Right lobe of liver (tissue), 6 donors: ENCODE results near the gene AP1B1. TPM values are rescaled to one million over a fixed set of nuclear protein-coding genes. Genes with fewer than 3 reads are reported as not detected.

Source experiments
- ATAC-seq, 4 donors: fragments of 200-7000 bp; cut with Tn5 transposase; one replicate each; pipeline ENCODE4 v1.9.1; 2020; ENCODE audit warnings: mild to moderate bottlenecking in 4 of 4, moderate library complexity in 4 of 4
- DNase-seq, 3 donors: peaks; one replicate each; pipeline ENCODE4 v3.0.0-alpha.2; 2020
- H3K27ac ChIP-seq, 3 donors: fragments of 200-600 bp; one replicate each; pipeline ENCODE4 v1.8.0; 2022
- H3K27me3 ChIP-seq, 2 donors: fragments of 200-600 bp; one replicate each; pipeline ENCODE4 v1.8.0; 2022
- H3K36me3 ChIP-seq, 4 donors: fragments of 200-600 bp; sonication (generic) in 1 of 4; one replicate each; pipeline versions ENCODE4 v1.5.1 to v1.8.0; 2017 to 2022; ENCODE audit warnings: control low read depth in 1 of 4
- H3K4me1 ChIP-seq, 4 donors: fragments of 200-600 bp; sonication (generic) in 1 of 4; one replicate each; pipeline versions ENCODE4 v1.5.1 to v1.8.0; 2017 to 2022; ENCODE audit warnings: control low read depth in 1 of 4
- H3K4me3 ChIP-seq, 3 donors: fragments of 200-600 bp; one replicate each; pipeline ENCODE4 v1.8.0; 2022
- H3K9me3 ChIP-seq, 4 donors: fragments of 200-600 bp; sonication (generic) in 1 of 4; one replicate each; pipeline versions ENCODE4 v1.5.1 to v1.8.0; 2017 to 2022; ENCODE audit warnings: control low read depth in 1 of 4
- CTCF ChIP-seq, 4 donors: fragments of 200-600 bp in 3 of 4; fragments of 450-650 bp in 1 of 4; IDR thresholded peaks; one replicate each; pipeline versions ENCODE4 v1.5.1 to v1.8.0; 2016 to 2022; ENCODE audit warnings: antibody characterized with exemption in 4 of 4, mild to moderate bottlenecking in 2 of 4
- POLR2A ChIP-seq: fragments of 450-650 bp; IDR thresholded peaks from one replicate; pipeline ENCODE4 v1.6.1; 2017; ENCODE audit warnings: antibody characterized with exemption, mild to moderate bottlenecking
- WGBS: methylation state at CpG from one replicate; pipeline ENCODE4 v1.1.6; 2018; ENCODE audit warnings: low coverage, low lambda C conversion rate; ENCODE audit not compliant: insufficient coverage; ENCODE audit errors: missing lambda C conversion rate; 5-methylcytosine and 5-hydroxymethylcytosine counted together
- intact Hi-C, 2 donors: fragments of 100-400 bp; cut with DNase I; formaldehyde crosslinking; loops; one replicate each; pipeline versions ENCODE4 v1.11.2 to v1.14.1; 2022
- long read RNA-seq: library from polyadenylated mRNA; unstranded; transcript quantifications from one replicate; pipeline ENCODE4 v2.0.0, GENCODE V29; 2019
- total RNA-seq, 6 experiments: library from RNA; depleted of rRNA in 2 of 6; stranded (reverse); fragments of >200 nt in 2 of 6; fragmentation: NEBNext Ultra II Directional in 3 of 6; extraction: Animal tissue kit (Norgen Biotek cat#: 25700) in 3 of 6; gene quantifications; one replicate each; pipeline versions ENCODE4 v1.1.0 to v1.2.4, GENCODE V29; 2016 to 2023
- donor health status: DM: no; HTN: yes; CAD: no.
- donor health status: DM: no; HTN: no; CAD: no.
- donor health status: DM: no; HTN: no; CAD: no.
- donor health status: DM: no; HTN: yes; CAD: no.
- donor health status: DM: no; HTN: yes; CAD: no.

AP1B1 gene
- 10 to 100 TPM; 35.7 to 63.2 (median 44.4) TPM for total RNA-seq
- long read RNA-seq, full-length matches to known transcripts: 1 of 6 reads
- long read RNA-seq, partial matches to known transcripts: 0 of 6 reads
- long read RNA-seq, other reads (novel, unspliced or antisense): 5 of 6 reads

GRCh38 chr22:29387921-29388758 is at the start of gene AP1B1:
Gene AP1B1, minus strand, starts transcription at chr22:29388570. Its CDS starts 21,327 bp downstream, at chr22:29367243.
- peaks cover 0 to 49% (median 17%) of the 10 kb centered on the region in 4 donors for H3K4me1 ChIP-seq
- intact Hi-C loops: no loop called here
- 0% methylated on average over 18 of the region's 68 CpGs for WGBS

GRCh38 chr22:29435236-29436136 is 47.1 kb upstream of the AP1B1 start:
- no peak for DNase-seq

More at GRCh38 chr22:29387921-29388758, at the start of gene AP1B1:
- Histone ChIP-seq H3K27me3 (no peaks in the 10 kb centered on the region), H3K27ac (peak within 1 kb of the TSS; percentile 52 to 89 (median 66)), H3K36me3 (no peaks in the 10 kb centered on the region), H3K4me3 (peak within 1 kb of the TSS; percentile 71 to 82 (median 72)), H3K9me3 (no peaks in the 10 kb centered on the region)
- ATAC-seq (peak; percentile 91 to 97 (median 96)), DNase-seq (peak; percentile 96 to 97 (median 97))
- TF ChIP-seq CTCF (IDR thresholded peaks at IDR 0.05): no peak
- TF ChIP-seq POLR2A: peak; percentile 73

GRCh38 chr22:29434288-29434687 is 45.9 kb upstream of the AP1B1 start:
- Histone ChIP-seq H3K4me1 (no peaks in the 10 kb centered on the region), H3K27ac (no peak overlapping the region), H3K4me3 (no peak overlapping the region), H3K9me3 (no peaks in the 10 kb centered on the region), H3K27me3 (no peaks in the 10 kb centered on the region), H3K36me3 (no peaks in the 10 kb centered on the region)
- ATAC-seq (no peak), DNase-seq (no peak)
- no peak for TF ChIP-seq POLR2A
- no peak for TF ChIP-seq CTCF (IDR thresholded peaks at IDR 0.05)
- 58% methylated on average over 7 of the region's 7 CpGs for WGBS
- intact Hi-C loops: no loop called here

More at GRCh38 chr22:29435236-29436136, 47.1 kb upstream of the AP1B1 start:
- Histone ChIP-seq H3K27ac (no peak overlapping the region), H3K4me1 (no peaks in the 10 kb centered on the region), H3K27me3 (no peaks in the 10 kb centered on the region), H3K9me3 (no peaks in the 10 kb centered on the region), H3K4me3 (no peak overlapping the region), H3K36me3 (no peaks in the 10 kb centered on the region)
- TF ChIP-seq POLR2A (no peak), CTCF (IDR thresholded peaks at IDR 0.05) (no peak)
- no peak for ATAC-seq
- WGBS: 65% methylated on average over 5 of the region's 5 CpGs
- intact Hi-C loops: no loop called here

- TF ChIP-seq CTCF (IDR thresholded peaks at IDR 0.05) (no peak), POLR2A (no peak)
- Histone ChIP-seq H3K27ac (no peak overlapping the region), H3K27me3 (no peaks in the 10 kb centered on the region), H3K4me1 (no peaks in the 10 kb centered on the region), H3K4me3 (no peak overlapping the region), H3K36me3 (no peaks in the 10 kb centered on the region), H3K9me3 (no peaks in the 10 kb centered on the region)
- WGBS: 93% methylated on average over 3 of the region's 3 CpGs
- intact Hi-C loops: no loop called here
- DNase-seq (no peak), ATAC-seq (no peak)
Measured at GRCh38 chr22:29433856-29434255, 45.5 kb upstream of the AP1B1 start.
